Measurements from ENCODE around the gene MAP4K3. TPM values are rescaled to one million over a fixed set of nuclear protein-coding genes. Genes with fewer than 3 reads are reported as not detected.
A peak's percentile ranks its signal among the peaks of the same experiment; 100 is the strongest.

Gene MAP4K3
- 19.2 and 20.1 TPM in 2 replicates for total RNA-seq (2014; rRNA removed; shearing (Covaris generic))

DNA sequence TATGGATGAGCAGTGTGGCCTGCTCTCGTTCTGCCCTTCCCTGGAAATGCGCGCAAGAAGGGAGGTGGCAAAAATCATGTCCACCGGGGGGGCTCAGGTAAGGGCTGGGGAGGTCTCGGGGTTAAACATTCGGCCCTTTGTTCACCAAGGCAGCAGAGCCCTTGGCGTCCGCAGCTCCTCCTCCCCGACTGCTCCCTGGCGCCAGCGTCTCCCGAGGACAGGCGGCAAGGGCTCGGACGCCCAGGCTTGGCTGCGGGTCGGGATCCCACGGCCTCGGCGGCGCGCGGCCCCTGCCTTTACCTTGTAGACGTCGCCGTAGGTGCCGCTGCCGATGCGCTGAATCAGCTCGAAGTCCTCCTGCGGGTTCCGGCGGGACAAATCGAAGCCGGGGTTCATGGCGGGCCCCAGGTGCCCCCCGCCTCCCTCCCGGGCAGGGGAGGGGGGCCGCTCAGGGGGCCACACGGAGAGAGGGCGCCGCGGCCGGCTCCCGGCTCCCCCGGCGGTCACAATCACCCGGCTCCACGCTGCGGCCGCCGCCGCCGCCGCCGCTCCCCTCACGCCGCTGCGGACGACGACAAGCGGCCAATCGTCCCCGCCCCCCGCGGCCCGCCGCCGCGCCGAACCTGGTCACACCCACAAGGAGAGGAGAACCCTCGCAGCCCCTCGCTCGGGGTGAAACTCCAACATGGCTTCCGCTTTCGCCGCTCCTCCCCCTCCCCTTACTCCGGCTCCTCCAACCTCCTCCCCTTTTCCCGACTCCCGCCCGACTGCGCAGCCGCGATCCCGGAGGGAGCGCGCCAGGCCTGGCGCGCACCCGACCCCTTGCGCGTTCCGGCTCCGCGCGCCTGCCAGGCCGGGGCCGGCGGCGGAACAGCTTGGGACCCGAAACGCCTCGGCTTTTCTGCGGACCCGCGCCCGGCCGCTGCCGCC is at the start of gene MAP4K3:
Gene MAP4K3 (minus strand): TSS at position 694 of the 930 bp plus-strand sequence. CDS start 298 bp downstream, at position 396.
- peak; percentile 93 for DNase-seq (ENCODE audit: low spot score)

GRCh38 chr2:39486071-39486470 is 49.0 kb upstream of the MAP4K3 start:
- DNase-seq (ENCODE audit: low spot score), result no peak

DNA sequence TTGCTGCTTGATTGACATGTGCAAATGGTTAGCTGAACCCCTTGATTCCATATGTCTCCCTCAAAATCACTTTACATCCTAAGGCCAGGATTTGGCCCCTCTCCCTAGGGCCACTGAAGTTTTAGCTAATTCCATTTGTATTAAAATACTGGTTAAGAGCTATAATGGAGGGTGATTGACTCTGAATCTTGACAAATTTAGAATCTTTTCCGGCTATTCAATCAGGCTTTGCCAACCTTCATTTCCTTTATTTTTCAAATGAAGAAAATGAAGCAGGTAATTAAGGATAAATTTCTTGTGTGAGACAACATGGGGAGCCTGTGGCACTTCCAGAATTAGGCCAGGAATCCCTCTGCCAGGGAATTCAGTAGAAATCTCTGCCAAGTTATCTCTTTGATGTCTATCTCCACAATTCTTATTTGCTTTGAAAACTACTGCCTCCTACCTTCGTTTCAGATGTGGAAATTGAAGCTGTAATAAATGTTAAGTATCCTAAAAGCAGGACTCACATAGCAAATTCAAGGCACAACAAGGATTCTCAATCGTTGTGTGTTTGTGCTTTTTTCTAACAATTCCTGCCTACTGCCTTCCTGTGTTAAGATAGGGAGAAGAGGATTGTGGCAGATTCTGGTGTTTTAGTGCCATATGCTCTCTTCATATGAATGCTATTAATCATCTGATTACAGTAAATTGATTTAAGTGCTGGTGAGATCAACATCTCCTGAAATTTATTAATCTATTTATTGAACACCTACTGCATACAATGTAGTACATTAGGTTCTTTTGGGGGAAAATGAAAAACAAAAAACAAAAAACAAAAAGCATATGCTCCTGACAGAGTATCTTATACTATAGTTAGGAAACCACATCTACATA is 47.8 kb upstream of the MAP4K3 start:
- DNase-seq (ENCODE audit: low spot score), result no peak

- no peak for DNase-seq (ENCODE audit: low spot score)
These were observed 47.1 kb upstream of the MAP4K3 start for GRCh38 chr2:39484206-39484605.

- DNase-seq (ENCODE audit: low spot score), result no peak
These were observed 46.4 kb upstream of the MAP4K3 start for GRCh38 chr2:39483534-39483933.

- DNase-seq (ENCODE audit: low spot score), result peak; percentile 75
These were observed 44.5 kb upstream of the MAP4K3 start for GRCh38 chr2:39481611-39482010.

DNA sequence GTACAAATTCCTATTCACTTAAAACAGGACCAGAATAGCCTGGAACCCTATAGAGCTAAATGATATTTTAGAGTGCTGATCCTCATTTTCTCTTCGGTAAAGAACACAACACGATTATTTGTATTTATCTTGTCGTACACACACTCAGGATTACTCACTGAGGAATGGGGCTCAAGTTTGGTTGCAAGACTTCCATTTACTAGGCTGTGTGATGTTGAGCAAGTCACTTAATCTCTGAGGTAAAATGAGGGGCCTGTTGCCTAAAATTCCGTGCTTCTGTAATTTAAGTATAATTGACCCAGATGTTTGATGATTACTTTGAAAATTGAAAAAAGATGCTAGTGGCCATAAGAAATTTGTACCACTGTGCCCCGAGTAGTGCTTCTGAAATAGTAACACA is 42.6 kb upstream of the MAP4K3 start:
- DNase-seq (ENCODE audit: low spot score), result no peak

- DNase-seq (ENCODE audit: low spot score), result no peak
These were observed 42.1 kb upstream of the MAP4K3 start for GRCh38 chr2:39479053-39479670.

DNA sequence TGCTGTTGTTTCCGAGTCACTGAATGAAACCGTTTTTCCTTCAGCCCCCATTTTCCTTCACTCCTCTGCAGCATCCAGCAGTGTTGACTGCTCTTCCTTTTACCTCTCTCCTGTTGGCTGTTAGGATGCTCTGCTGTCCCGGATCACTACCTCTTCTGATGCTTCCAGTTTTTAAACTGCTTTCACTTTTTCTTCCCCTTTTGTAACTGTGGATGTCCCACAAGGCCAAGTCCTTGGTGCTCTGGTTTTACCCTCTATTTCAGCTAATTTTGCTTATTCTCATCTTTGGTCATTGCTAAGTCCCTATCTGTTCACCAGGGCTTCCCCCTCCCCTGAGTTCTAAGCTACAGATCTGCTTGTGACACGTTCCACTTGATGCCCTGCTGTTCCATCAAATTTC is 39.4 kb upstream of the MAP4K3 start:
- DNase-seq (ENCODE audit: low spot score), result no peak

GRCh38 chr2:39475006-39475405 is 37.9 kb upstream of the MAP4K3 start:
- no peak for DNase-seq (ENCODE audit: low spot score)

- DNase-seq (ENCODE audit: low spot score), result no peak
These were observed 33.5 kb upstream of the MAP4K3 start for GRCh38 chr2:39470580-39470979.

DNA sequence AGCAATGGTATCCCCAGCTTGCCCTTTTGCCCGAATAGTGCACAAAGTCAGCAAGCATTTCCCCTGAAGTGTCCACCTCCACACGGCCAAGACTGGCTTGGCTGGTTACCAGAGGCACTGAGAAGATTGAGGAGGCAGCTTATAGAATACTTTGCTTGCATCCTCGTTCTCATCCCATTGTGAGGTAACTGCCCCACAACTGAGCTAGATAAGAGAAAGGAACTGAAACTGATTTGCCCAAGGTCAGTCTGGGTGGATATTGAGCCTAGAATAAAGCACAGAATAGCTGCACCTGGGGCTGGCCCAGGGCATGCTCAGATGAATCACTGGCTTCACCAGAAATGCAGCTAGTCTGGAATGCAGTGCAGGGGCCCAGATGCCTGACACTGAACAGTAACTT is 32.7 kb upstream of the MAP4K3 start:
- no peak for DNase-seq (ENCODE audit: low spot score)

GRCh38 chr2:39468579-39469451 is 31.7 kb upstream of the MAP4K3 start:
- no peak for DNase-seq (ENCODE audit: low spot score)

GRCh38 chr2:39466311-39466710 is 29.2 kb upstream of the MAP4K3 start:
- DNase-seq (ENCODE audit: low spot score), result no peak

DNA sequence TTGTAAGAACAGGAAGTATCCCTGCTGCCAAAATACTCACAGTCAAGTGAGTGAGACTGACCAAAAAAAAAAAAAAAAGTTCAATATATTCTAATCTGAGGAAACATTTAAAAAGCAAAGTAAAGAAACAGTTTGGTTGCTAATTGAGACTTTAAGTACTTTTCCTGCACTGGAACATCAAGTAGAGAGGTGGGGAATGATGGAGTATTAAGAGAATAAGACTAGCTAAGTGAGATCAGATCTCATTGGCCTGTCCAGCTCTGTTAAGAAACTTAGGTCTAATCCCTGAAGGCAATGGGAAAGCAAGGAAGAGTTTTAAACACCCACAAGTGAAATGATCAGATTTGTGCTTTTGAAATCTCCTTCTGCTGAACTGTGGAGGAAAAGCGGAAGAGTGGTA is 27.8 kb upstream of the MAP4K3 start:
- DNase-seq (ENCODE audit: low spot score), result no peak

DNA sequence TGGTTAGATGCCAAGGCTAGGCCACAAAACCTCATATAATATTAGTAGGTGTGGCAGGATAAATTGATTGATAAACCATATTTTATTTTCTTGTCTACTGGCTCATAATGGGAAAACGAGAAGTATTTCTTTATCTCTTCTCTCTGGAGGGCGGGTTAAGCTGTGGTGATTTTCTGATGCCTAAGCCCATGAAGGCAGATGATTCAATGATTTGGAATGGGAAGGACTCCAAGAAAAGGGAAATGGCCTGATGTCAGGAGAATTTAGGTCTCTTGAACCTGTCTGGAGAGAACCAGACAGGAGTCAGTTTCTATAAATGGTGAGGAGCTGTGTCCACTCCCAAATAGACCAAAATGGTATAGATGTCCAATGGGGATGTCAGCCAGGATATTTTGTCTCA is 18.7 kb upstream of the MAP4K3 start:
- DNase-seq (ENCODE audit: low spot score), result no peak

GRCh38 chr2:39452396-39452795 is 15.3 kb upstream of the MAP4K3 start:
- no peak for DNase-seq (ENCODE audit: low spot score)

DNA sequence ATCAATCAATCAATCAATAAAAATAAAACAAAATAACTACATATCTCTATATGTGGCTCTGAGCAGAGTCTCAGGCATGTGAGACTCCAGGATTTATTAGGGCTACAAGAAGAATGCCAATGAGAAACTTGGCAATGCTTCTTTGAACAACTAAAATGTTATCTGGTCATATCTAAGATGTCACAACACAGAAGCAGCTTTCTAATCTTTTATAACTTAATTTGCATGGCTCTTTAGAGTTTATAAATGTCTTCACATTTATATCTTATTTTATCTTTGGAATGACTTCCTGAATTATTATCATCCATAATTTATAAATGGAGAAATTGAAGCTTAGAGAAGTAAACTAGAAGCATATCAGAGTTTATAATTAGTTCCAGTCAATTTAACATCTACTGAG is 14.9 kb upstream of the MAP4K3 start:
- DNase-seq (ENCODE audit: low spot score), result no peak

DNA sequence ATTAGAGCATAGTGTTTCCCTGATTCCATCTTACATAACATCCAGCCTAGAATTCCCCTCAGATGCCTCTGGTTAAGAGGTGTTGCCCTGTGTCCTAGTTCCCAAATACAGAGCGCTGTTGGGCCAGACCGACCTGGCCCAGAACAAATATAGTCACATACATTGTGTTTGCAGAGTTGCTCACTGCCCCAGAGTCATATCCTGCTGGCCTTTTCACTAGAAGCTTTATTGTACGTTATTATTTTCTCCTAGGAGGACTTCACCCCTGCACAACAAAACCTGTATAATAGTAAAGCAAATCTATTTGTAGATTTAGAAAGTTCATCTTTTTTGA is 11.1 kb upstream of the MAP4K3 start:
- no peak for DNase-seq (ENCODE audit: low spot score)

- no peak for DNase-seq (ENCODE audit: low spot score)
These were observed 10.4 kb upstream of the MAP4K3 start for GRCh38 chr2:39447266-39448168.

Measured in H4 (cell line).